DOHH2 (cell line): ENCODE results near the gene RNF13.

Experiments used
- EZH2phosphoT487 ChIP-seq: fragments of 200-600 bp; sonication (generic); IDR thresholded peaks from 2 replicates; pipeline ENCODE4 v1.6.1; 2017; ENCODE audit warnings: borderline replicate concordance, mild to moderate bottlenecking, antibody characterized with exemption, low read length, moderate library complexity, mixed read lengths
- TF ChIP-seq, protein P1 (sequence below): fragments of 200-600 bp; sonication (generic); IDR thresholded peaks from one replicate; pipeline ENCODE4 v1.5.1; 2014; ENCODE audit warnings: antibody characterized with exemption, mild to moderate bottlenecking, low read depth, low read length; ENCODE audit not compliant: poor library complexity, severe bottlenecking

DNA sequence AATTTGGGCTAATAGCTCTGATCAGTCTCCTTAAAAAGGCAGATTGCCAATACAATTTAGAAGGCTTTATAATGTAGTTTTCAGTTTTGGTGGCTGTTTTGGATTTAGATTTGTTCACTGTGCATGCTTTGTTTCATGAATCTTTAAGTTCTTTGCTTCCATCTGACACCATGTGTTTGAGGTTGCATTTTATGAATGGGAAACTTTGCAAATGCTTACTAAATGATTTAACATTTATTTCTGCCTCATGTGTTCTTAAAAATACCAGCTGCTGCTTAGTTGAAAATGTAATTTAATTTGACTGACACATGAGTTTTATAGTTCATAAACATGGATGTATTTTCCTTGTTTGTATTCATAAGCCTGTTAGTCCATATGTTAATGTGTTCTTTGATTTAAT, 78.6 kb downstream of the RNF13 start:
- TF ChIP-seq, protein P1, sequence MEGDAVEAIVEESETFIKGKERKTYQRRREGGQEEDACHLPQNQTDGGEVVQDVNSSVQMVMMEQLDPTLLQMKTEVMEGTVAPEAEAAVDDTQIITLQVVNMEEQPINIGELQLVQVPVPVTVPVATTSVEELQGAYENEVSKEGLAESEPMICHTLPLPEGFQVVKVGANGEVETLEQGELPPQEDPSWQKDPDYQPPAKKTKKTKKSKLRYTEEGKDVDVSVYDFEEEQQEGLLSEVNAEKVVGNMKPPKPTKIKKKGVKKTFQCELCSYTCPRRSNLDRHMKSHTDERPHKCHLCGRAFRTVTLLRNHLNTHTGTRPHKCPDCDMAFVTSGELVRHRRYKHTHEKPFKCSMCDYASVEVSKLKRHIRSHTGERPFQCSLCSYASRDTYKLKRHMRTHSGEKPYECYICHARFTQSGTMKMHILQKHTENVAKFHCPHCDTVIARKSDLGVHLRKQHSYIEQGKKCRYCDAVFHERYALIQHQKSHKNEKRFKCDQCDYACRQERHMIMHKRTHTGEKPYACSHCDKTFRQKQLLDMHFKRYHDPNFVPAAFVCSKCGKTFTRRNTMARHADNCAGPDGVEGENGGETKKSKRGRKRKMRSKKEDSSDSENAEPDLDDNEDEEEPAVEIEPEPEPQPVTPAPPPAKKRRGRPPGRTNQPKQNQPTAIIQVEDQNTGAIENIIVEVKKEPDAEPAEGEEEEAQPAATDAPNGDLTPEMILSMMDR, result no peak
- TF ChIP-seq EZH2phosphoT487, result no peak
